ENCODE data around the gene ACAD9.
"Not testable (repeated sequence)": the region's sequence is repeated elsewhere in the genome, so short reads cannot be mapped to it uniquely, and the experiment has no call there.

The ACAD9 gene

GRCh38 chr3:128903501-128903900, 24.1 kb downstream of the ACAD9 start:
- DNase-seq = no peak

GRCh38 chr3:128906031-128906803, 26.8 kb downstream of the ACAD9 start:
- no peak for DNase-seq

GRCh38 chr3:128906804-128907525, 27.5 kb downstream of the ACAD9 start:
- DNase-seq = no peak

GRCh38 chr3:128907706-128908445, 28.5 kb downstream of the ACAD9 start:
- no peak for DNase-seq

- DNase-seq = no peak
These were observed 29.5 kb downstream of the ACAD9 start for GRCh38 chr3:128908951-128909350.

- DNase-seq = no peak
These were observed 30.6 kb downstream of the ACAD9 start for GRCh38 chr3:128910006-128910405.

- DNase-seq = no peak
These were observed 32.5 kb downstream of the ACAD9 start for GRCh38 chr3:128911911-128912310.

GRCh38 chr3:128914966-128915645, 35.7 kb downstream of the ACAD9 start:
- no peak for DNase-seq

- DNase-seq = no peak
These were observed 37.9 kb downstream of the ACAD9 start for GRCh38 chr3:128917291-128917690.

- no peak for DNase-seq
These were observed 40.6 kb downstream of the ACAD9 start for GRCh38 chr3:128919988-128920387.

- DNase-seq = no peak
These were observed 43.5 kb downstream of the ACAD9 start for GRCh38 chr3:128922804-128923459.

GRCh38 chr3:128923576-128923975, 44.2 kb downstream of the ACAD9 start:
- DNase-seq = no peak

GRCh38 chr3:128923986-128924385, 44.6 kb downstream of the ACAD9 start:
- DNase-seq = not testable (repeated sequence)

- DNase-seq = no peak
These were observed 49.9 kb downstream of the ACAD9 start for GRCh38 chr3:128929364-128929763.

GRCh38 chr3:128931046-128931445, 51.6 kb downstream of the ACAD9 start:
- DNase-seq = no peak

GRCh38 chr3:128932516-128933212, 53.2 kb downstream of the ACAD9 start:
- DNase-seq = no peak

GRCh38 chr3:128933213-128933921, 53.9 kb downstream of the ACAD9 start:
- no peak for DNase-seq

- DNase-seq = no peak
These were observed 54.5 kb downstream of the ACAD9 start for GRCh38 chr3:128933922-128934253.

GRCh38 chr3:128935922-128936321, 56.5 kb downstream of the ACAD9 start:
- no peak for DNase-seq

- no peak for DNase-seq
These were observed 56.9 kb downstream of the ACAD9 start for GRCh38 chr3:128936341-128936740.

GRCh38 chr3:128940252-128940651, 60.8 kb downstream of the ACAD9 start:
- no peak for DNase-seq

Data from amniotic stem cell (primary cell).